Activated B cell treated with CpG ODN at 0.5 μM for 24 hours (primary cell): ENCODE measurements around the gene KLC1. TPM values are rescaled to one million over a fixed set of nuclear protein-coding genes. Genes with fewer than 3 reads are reported as not detected.

Experiments
- ATAC-seq: fragments of 200-7000 bp; cut with Tn5 transposase; one replicate; pipeline ENCODE4 v1.10.0; 2021; ENCODE audit warnings: low read depth, mild to moderate bottlenecking, moderate library complexity
- CTCF ChIA-PET: fragments of 350-600 bp; sonication (Branson Sonifier 250); formaldehyde crosslinking; loops from one replicate; lab custom pipeline; 2021; ENCODE audit warnings: antibody characterized with exemption; lab: Charles Lee
- POLR2A ChIA-PET: fragments of 350-600 bp; sonication (Branson Sonifier 250); formaldehyde crosslinking; loops from one replicate; lab custom pipeline; 2021; ENCODE audit warnings: antibody characterized with exemption; lab: Charles Lee
- DNase-seq: peaks from one replicate; pipeline ENCODE4 v3.0.0; 2022
- H3K27ac Mint-ChIP-seq: one replicate; pipeline ENCODE4 v1.8.0; 2020; ENCODE audit warnings: mixed read lengths
- H3K27me3 Mint-ChIP-seq: one replicate; pipeline ENCODE4 v1.8.0; 2021; ENCODE audit warnings: mixed read lengths
- H3K36me3 Mint-ChIP-seq: one replicate; pipeline ENCODE4 v1.8.0; 2021; ENCODE audit warnings: low read depth, mixed read lengths
- H3K4me1 Mint-ChIP-seq: one replicate; pipeline ENCODE4 v1.8.0; 2021; ENCODE audit warnings: mixed read lengths
- H3K4me3 Mint-ChIP-seq: one replicate; pipeline ENCODE4 v1.8.0; 2020; ENCODE audit warnings: mild to moderate bottlenecking, mixed read lengths
- H3K9me3 Mint-ChIP-seq: one replicate; pipeline ENCODE4 v1.8.0; 2020; ENCODE audit warnings: mixed read lengths
- intact Hi-C: fragments of 100-400 bp; cut with micrococcal nuclease; formaldehyde crosslinking; loops from one replicate; pipeline ENCODE4 v1.15.1; 2024
- total RNA-seq: library from RNA; stranded (reverse); gene quantifications from 2 replicates; pipeline ENCODE4 v1.2.3, GENCODE V29; 2022
- TF ChIP-seq, protein P1 (sequence below): fragments of 200-600 bp; IDR thresholded peaks from one replicate; pipeline ENCODE4 v1.8.0; 2022; ENCODE audit warnings: antibody characterized with exemption, mild to moderate bottlenecking

The KLC1 gene
- total RNA-seq, 1 donor from 2014 or later, result 153 TPM

DNA sequence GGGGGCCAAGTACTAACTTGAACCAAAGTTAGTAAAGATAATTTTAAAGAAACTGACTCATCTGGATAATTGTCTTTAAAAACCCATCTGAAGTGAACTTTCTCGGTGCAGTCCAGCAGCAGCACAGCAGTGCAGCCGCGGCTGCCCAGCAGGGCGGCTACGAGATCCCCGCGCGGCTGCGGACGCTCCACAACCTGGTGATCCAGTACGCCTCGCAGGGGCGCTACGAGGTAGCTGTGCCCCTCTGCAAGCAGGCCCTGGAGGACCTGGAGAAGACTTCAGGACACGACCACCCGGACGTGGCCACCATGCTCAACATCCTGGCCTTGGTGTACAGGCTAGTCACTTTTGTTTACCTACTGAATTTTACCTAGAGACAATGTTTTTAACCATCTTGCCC, 33.6 kb downstream of the KLC1 start:
- TF ChIP-seq, protein P1, sequence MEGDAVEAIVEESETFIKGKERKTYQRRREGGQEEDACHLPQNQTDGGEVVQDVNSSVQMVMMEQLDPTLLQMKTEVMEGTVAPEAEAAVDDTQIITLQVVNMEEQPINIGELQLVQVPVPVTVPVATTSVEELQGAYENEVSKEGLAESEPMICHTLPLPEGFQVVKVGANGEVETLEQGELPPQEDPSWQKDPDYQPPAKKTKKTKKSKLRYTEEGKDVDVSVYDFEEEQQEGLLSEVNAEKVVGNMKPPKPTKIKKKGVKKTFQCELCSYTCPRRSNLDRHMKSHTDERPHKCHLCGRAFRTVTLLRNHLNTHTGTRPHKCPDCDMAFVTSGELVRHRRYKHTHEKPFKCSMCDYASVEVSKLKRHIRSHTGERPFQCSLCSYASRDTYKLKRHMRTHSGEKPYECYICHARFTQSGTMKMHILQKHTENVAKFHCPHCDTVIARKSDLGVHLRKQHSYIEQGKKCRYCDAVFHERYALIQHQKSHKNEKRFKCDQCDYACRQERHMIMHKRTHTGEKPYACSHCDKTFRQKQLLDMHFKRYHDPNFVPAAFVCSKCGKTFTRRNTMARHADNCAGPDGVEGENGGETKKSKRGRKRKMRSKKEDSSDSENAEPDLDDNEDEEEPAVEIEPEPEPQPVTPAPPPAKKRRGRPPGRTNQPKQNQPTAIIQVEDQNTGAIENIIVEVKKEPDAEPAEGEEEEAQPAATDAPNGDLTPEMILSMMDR, result no peak

DNA sequence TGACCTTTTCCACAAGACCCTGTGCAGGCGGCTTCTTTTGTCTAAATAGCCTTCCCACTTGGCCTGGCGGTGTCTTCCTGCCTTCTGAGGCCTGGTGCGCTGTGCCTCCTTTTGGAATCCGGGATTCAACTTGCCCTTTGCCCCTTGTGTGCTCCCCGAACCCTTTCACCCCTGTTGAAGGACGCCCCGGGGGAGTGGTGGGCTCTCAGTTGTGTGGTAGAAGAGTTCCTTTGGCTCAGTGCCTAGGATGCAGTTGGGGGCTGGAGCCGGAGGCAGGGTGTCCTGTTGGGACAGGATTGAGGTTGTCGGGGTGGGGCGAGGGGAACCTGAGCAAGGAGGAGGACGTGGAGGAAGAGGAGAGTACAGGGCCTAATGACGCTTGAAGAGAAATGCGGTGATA, 34.5 kb downstream of the KLC1 start:
- CTCF ChIA-PET, result no interaction called here

More for the DNA sequence above, 33.6 kb downstream of the KLC1 start:
- Mint-ChIP-seq H3K4me3 (no peak overlapping the region), H3K4me1 (no peaks in the 10 kb centered on the region), H3K27me3 (no peaks in the 10 kb centered on the region), H3K36me3 (peaks cover 74% of the 10 kb centered on the region), H3K9me3 (no peaks in the 10 kb centered on the region), H3K27ac (no peak overlapping the region)
- intact Hi-C loops, result no loop called here
- ATAC-seq, result no peak
- ChIA-PET POLR2A (no interaction called here), CTCF (no interaction called here)
- no peak for DNase-seq

DNA sequence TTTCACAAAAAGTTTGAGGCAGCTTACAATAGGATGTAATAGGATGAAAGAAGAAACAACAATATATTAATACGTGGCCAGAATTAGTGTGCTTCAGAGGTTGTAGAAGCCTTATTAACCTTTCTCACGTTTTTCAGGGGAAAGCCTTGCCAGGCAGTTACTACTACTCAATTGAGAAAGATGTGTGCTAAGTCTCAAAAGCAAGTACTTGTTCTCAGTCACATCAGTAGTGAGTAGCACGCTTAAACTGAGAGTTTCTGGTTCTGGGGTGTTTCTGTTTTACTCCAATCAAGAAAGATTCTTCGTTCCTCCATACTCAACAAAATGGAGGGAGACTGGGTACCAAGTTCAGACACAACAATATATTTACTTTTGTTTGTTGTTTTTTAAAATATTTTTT, 38.7 kb downstream of the KLC1 start:
- H3K27me3 Mint-ChIP-seq, result no peaks in the 10 kb centered on the region
- H3K4me3 Mint-ChIP-seq, result no peak overlapping the region
- H3K36me3 Mint-ChIP-seq, result peaks cover 78% of the 10 kb centered on the region
- ChIA-PET CTCF (no interaction called here), POLR2A (no interaction called here)
- ATAC-seq (no peak), DNase-seq (no peak)
- H3K9me3 Mint-ChIP-seq, result no peaks in the 10 kb centered on the region
- TF ChIP-seq, protein P1, result no peak
- no peak overlapping the region for H3K27ac Mint-ChIP-seq
- intact Hi-C loops, result no loop called here
- H3K4me1 Mint-ChIP-seq, result no peaks in the 10 kb centered on the region

More for the DNA sequence above, 34.5 kb downstream of the KLC1 start:
- H3K9me3 Mint-ChIP-seq, result no peaks in the 10 kb centered on the region
- ATAC-seq (no peak), DNase-seq (no peak)
- H3K4me1 Mint-ChIP-seq, result no peaks in the 10 kb centered on the region
- H3K36me3 Mint-ChIP-seq, result peaks cover 74% of the 10 kb centered on the region
- TF ChIP-seq, protein P1, result no peak
- POLR2A ChIA-PET, result no interaction called here
- H3K4me3 Mint-ChIP-seq, result no peak overlapping the region
- peak overlapping the region; percentile 47 for H3K27ac Mint-ChIP-seq
- intact Hi-C loops, result no loop called here
- H3K27me3 Mint-ChIP-seq, result no peaks in the 10 kb centered on the region

DNA sequence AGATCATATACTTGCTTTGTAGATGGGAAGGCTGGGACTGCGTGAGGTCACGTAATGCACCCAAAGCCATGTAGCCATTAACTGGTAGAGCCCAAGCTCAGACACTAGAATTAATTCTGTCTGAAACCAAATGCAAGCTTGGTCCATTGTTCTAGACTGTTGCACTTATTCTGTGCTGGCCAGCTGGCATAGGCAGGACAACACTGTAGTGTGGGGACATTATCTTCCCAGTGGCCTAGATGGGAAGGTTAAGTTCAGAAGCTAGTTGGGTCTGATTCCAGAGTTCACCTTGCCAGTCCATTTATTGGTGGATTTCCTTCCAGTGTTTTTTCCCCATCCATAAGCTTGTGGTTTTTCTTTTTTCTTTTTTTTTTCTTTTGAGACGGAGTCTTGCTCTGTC, 39.1 kb downstream of the KLC1 start:
- Mint-ChIP-seq H3K36me3 (peaks cover 79% of the 10 kb centered on the region), H3K27me3 (no peaks in the 10 kb centered on the region)
- CTCF ChIA-PET, result no interaction called here

GRCh38 chr14:103669370-103669769, 40.4 kb downstream of the KLC1 start:
- H3K4me1 Mint-ChIP-seq, result no peaks in the 10 kb centered on the region
- DNase-seq (no peak), ATAC-seq (no peak)
- H3K36me3 Mint-ChIP-seq, result peaks cover 78% of the 10 kb centered on the region
- intact Hi-C loops, result no loop called here
- H3K27me3 Mint-ChIP-seq, result no peaks in the 10 kb centered on the region
- no peaks in the 10 kb centered on the region for H3K9me3 Mint-ChIP-seq
- no peak overlapping the region for H3K27ac Mint-ChIP-seq
- no peak overlapping the region for H3K4me3 Mint-ChIP-seq
- ChIA-PET POLR2A (no interaction called here), CTCF (interaction anchor here (0.9 kb wide), 1 partner anchor 11 kb away, joined by 3 read pairs; no protein-coding TSS in a partner anchor)
- TF ChIP-seq, protein P1, result no peak

More for the DNA sequence above, 39.1 kb downstream of the KLC1 start:
- H3K9me3 Mint-ChIP-seq, result no peaks in the 10 kb centered on the region
- POLR2A ChIA-PET, result no interaction called here
- no peak overlapping the region for H3K4me3 Mint-ChIP-seq
- H3K27ac Mint-ChIP-seq, result no peak overlapping the region
- no peak for ATAC-seq
- TF ChIP-seq, protein P1, result no peak
- no peak for DNase-seq
- intact Hi-C loops, result no loop called here
- no peaks in the 10 kb centered on the region for H3K4me1 Mint-ChIP-seq
